ENCODE results near the gene NOP16.

DNA sequence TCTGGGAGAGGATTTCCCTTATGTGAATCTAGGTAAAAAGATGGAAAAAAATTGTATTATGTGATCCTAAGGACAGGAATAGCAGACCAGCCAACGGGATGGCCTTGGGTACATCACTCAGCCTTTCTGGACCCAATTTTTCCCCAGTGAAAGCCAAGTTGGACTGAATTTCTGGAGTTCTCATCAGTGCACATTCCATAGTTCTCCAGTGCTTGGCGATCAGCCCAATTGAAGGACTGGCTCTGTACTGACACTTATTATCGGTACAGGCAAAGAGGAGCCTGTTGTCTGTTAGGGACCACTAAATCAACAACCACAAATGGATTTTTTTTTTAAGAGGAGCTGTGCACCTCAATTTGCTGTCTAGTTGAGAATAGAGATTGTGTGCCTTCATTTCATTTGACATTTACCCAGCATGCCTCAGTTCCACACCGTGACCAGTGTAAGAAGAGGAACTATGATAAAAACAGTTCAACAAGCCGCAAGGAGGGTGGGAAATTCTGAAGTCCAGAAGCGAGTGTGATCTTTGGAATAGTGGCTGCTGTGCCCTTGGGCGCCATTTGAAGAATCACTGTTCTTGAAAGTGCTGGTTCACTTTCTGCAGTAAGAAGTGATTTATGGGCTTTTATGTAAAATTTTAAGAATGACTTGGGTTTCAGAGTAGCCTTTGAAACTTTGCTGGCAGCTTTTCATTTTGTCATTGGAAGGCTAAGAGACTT is 15.1 kb downstream of the NOP16 start:
- TF ChIP-seq POLR2A (IDR thresholded peaks at IDR 0.05; ENCODE audit: low read length), result no peak
- no peak for TF ChIP-seq GATA1 (IDR thresholded peaks at IDR 0.05; ENCODE audit: low read depth, low read length)
